Liver (tissue), 9 donors: ENCODE measurements around the gene SERPINH1. TPM values are rescaled to one million over a fixed set of nuclear protein-coding genes. Genes with fewer than 3 reads are reported as not detected.

Source experiments
- DNase-seq: peaks from one replicate; pipeline ENCODE4 v3.0.0-alpha.2; 2017; ENCODE audit warnings: low spot score
- H3K27ac ChIP-seq, 2 donors: one replicate each; pipeline ENCODE4 v1.7.0; 2013; ENCODE audit warnings: inconsistent platforms in 2 of 2, low read length in 2 of 2, control low read depth in 1 of 2, low read depth in 1 of 2, mild to moderate bottlenecking in 1 of 2
- H3K27me3 ChIP-seq, 4 donors: one replicate each; pipeline versions ENCODE4 v1.6.1 to v1.7.0; 2013; ENCODE audit warnings: low read length in 3 of 4, inconsistent platforms in 1 of 4, mild to moderate bottlenecking in 1 of 4, moderate library complexity in 1 of 4; ENCODE audit not compliant: control insufficient read depth in 4 of 4, insufficient read depth in 4 of 4
- H3K36me3 ChIP-seq, 4 donors: one replicate each; pipeline versions ENCODE4 v1.6.1 to v1.7.0; 2013; ENCODE audit warnings: low read length in 3 of 4, mild to moderate bottlenecking in 3 of 4, low read depth in 1 of 4, moderate library complexity in 1 of 4; ENCODE audit not compliant: control insufficient read depth in 4 of 4, insufficient read depth in 3 of 4
- H3K4me1 ChIP-seq, 4 donors: one replicate each; pipeline versions ENCODE4 v1.6.1 to v1.7.0; 2013; ENCODE audit warnings: low read length in 3 of 4, mild to moderate bottlenecking in 3 of 4, moderate library complexity in 1 of 4; ENCODE audit not compliant: control insufficient read depth in 4 of 4, insufficient read depth in 4 of 4
- H3K4me3 ChIP-seq, 3 donors: one replicate each; pipeline versions ENCODE4 v1.6.1 to v1.7.0; 2013; ENCODE audit warnings: low read length in 3 of 3, control low read depth in 1 of 3, low read depth in 1 of 3, mild to moderate bottlenecking in 1 of 3
- H3K9ac ChIP-seq, 2 donors: one replicate each; pipeline ENCODE4 v1.7.0; 2013; ENCODE audit warnings: low read length in 2 of 2, mild to moderate bottlenecking in 2 of 2, moderate library complexity in 2 of 2, control low read depth in 1 of 2, low read depth in 1 of 2
- H3K9me3 ChIP-seq, 4 donors: one replicate each; pipeline versions ENCODE4 v1.6.1 to v1.7.0; 2013; ENCODE audit warnings: low read length in 3 of 4; ENCODE audit not compliant: control insufficient read depth in 4 of 4
- FOXA1 ChIP-seq: IDR thresholded peaks from 2 replicates; pipeline ENCODE4 v1.6.1; 2016; ENCODE audit warnings: antibody characterized with exemption
- HNF4A ChIP-seq, 2 donors: conservative IDR thresholded peaks; 2 replicates each; pipeline ENCODE4 v1.6.1; 2016; ENCODE audit warnings: antibody characterized with exemption in 2 of 2, mild to moderate bottlenecking in 2 of 2
- HNF4G ChIP-seq: IDR thresholded peaks from 2 replicates; pipeline ENCODE4 v1.6.1; 2016; ENCODE audit warnings: antibody characterized with exemption
- JUND ChIP-seq, 2 donors: IDR thresholded peaks; 2 replicates each; pipeline ENCODE4 v1.6.1; 2016; ENCODE audit warnings: antibody characterized with exemption in 2 of 2
- RAD21 ChIP-seq, 2 donors: IDR thresholded peaks; 2 replicates each; pipeline ENCODE4 v1.6.1; 2016; ENCODE audit warnings: antibody characterized with exemption in 2 of 2, mild to moderate bottlenecking in 2 of 2
- RXRA ChIP-seq, 2 donors: IDR thresholded peaks; 2 replicates each; pipeline ENCODE4 v1.6.1; 2017 to 2018; ENCODE audit warnings: antibody characterized with exemption in 2 of 2, mild to moderate bottlenecking in 1 of 2
- SP1 ChIP-seq: IDR thresholded peaks from 2 replicates; pipeline ENCODE4 v1.6.1; 2018; ENCODE audit warnings: antibody characterized with exemption, mild to moderate bottlenecking
- YY1 ChIP-seq: IDR thresholded peaks from 2 replicates; pipeline ENCODE4 v1.6.1; 2016; ENCODE audit warnings: antibody characterized with exemption, mild to moderate bottlenecking
- ZBTB33 ChIP-seq: IDR thresholded peaks from 2 replicates; pipeline ENCODE4 v1.6.1; 2016; ENCODE audit warnings: antibody characterized with exemption
- WGBS: extraction: QIAGEN DNeasy Blood & Tissue Kit; methylation state at CpG from one replicate; pipeline ENCODE4 v1.1.7; 2013; 5-methylcytosine and 5-hydroxymethylcytosine counted together
- polyA plus RNA-seq, 2 donors: library from polyadenylated mRNA; stranded (reverse) in 1 of 2; unstranded in 1 of 2; fragments of 200-250 nt in 1 of 2; fragments of >200 nt in 1 of 2; fragmentation: Nextera tagmentation in 1 of 2; extraction: Ambion mirVana in 1 of 2; gene quantifications; one replicate each; pipeline versions ENCODE4 v1.2.1 to v1.2.3, GENCODE V29; 2013 to 2015
- total RNA-seq, 2 donors: library from RNA; depleted of rRNA; stranded (reverse); fragments of >200 nt; gene quantifications; one replicate each; pipeline ENCODE4 v1.2.3, GENCODE V29; 2014
- TF ChIP-seq, protein P1 (sequence below): IDR thresholded peaks from 2 replicates; pipeline ENCODE4 v1.6.1; 2016; ENCODE audit warnings: antibody characterized with exemption
- TF ChIP-seq, protein P2 (sequence below): IDR thresholded peaks from 2 replicates; pipeline ENCODE4 v1.6.1; 2016; ENCODE audit warnings: antibody characterized with exemption
- TF ChIP-seq, protein P3 (sequence below): fragments of 150-350 bp; IDR thresholded peaks from 2 replicates; pipeline ENCODE4 v1.5.1; 2017; ENCODE audit warnings: improper control_type of control experiment, low read depth, low read length; ENCODE audit not compliant: missing input control
- TF ChIP-seq, protein P4 (sequence below): IDR thresholded peaks from 2 replicates; pipeline ENCODE4 v1.6.1; 2016; ENCODE audit warnings: antibody characterized with exemption, mild to moderate bottlenecking
- donor health status: healthy.
- donor health status: healthy.
- donor health status: healthy.
- donor health status: healthy.
- donor health status: healthy.

Gene SERPINH1
- total and polyA plus RNA-seq, 4 donors, result 5.0 to 118 (median 68.7) TPM

- Histone ChIP-seq H3K4me3 (no peak overlapping the region), H3K27ac (no peak overlapping the region), H3K27me3 (no peaks in the 10 kb centered on the region), H3K9ac (no peak overlapping the region), H3K4me1 (peaks cover 0 to 7% (median 3%) of the 10 kb centered on the region in 4 donors), H3K36me3 (no peaks in the 10 kb centered on the region), H3K9me3 (no peaks in the 10 kb centered on the region)
- WGBS, result 20% methylated on average over 1 of the region's 1 CpG
- DNase-seq, result no peak
- TF ChIP-seq ZBTB33 (no peak), HNF4A (conservative IDR thresholded peaks at IDR 0.05) (no peak), YY1 (no peak), SP1 (no peak), HNF4G (no peak), JUND (IDR thresholded peaks at IDR 0.05) (no peak)
- TF ChIP-seq, protein P1, sequence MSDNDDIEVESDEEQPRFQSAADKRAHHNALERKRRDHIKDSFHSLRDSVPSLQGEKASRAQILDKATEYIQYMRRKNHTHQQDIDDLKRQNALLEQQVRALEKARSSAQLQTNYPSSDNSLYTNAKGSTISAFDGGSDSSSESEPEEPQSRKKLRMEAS, result no peak
- TF ChIP-seq, protein P2, sequence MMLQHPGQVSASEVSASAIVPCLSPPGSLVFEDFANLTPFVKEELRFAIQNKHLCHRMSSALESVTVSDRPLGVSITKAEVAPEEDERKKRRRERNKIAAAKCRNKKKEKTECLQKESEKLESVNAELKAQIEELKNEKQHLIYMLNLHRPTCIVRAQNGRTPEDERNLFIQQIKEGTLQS, result no peak
Measured at GRCh38 chr11:75578977-75579376, 16.9 kb downstream of the SERPINH1 start.

GRCh38 chr11:75579841-75580240 lies 17.8 kb downstream of the SERPINH1 start:
- Histone ChIP-seq H3K4me1 (peaks cover 0 to 7% (median 3%) of the 10 kb centered on the region in 4 donors), H3K36me3 (no peaks in the 10 kb centered on the region), H3K9me3 (no peaks in the 10 kb centered on the region), H3K27me3 (no peaks in the 10 kb centered on the region), H3K27ac (no peak overlapping the region), H3K9ac (no peak overlapping the region), H3K4me3 (no peak overlapping the region)
- TF ChIP-seq, protein P3, sequence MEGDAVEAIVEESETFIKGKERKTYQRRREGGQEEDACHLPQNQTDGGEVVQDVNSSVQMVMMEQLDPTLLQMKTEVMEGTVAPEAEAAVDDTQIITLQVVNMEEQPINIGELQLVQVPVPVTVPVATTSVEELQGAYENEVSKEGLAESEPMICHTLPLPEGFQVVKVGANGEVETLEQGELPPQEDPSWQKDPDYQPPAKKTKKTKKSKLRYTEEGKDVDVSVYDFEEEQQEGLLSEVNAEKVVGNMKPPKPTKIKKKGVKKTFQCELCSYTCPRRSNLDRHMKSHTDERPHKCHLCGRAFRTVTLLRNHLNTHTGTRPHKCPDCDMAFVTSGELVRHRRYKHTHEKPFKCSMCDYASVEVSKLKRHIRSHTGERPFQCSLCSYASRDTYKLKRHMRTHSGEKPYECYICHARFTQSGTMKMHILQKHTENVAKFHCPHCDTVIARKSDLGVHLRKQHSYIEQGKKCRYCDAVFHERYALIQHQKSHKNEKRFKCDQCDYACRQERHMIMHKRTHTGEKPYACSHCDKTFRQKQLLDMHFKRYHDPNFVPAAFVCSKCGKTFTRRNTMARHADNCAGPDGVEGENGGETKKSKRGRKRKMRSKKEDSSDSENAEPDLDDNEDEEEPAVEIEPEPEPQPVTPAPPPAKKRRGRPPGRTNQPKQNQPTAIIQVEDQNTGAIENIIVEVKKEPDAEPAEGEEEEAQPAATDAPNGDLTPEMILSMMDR, result no peak
- TF ChIP-seq RXRA (IDR thresholded peaks at IDR 0.05) (no peak), RAD21 (IDR thresholded peaks at IDR 0.05) (no peak), FOXA1 (no peak), YY1 (no peak), HNF4G (no peak)
- TF ChIP-seq, protein P4, sequence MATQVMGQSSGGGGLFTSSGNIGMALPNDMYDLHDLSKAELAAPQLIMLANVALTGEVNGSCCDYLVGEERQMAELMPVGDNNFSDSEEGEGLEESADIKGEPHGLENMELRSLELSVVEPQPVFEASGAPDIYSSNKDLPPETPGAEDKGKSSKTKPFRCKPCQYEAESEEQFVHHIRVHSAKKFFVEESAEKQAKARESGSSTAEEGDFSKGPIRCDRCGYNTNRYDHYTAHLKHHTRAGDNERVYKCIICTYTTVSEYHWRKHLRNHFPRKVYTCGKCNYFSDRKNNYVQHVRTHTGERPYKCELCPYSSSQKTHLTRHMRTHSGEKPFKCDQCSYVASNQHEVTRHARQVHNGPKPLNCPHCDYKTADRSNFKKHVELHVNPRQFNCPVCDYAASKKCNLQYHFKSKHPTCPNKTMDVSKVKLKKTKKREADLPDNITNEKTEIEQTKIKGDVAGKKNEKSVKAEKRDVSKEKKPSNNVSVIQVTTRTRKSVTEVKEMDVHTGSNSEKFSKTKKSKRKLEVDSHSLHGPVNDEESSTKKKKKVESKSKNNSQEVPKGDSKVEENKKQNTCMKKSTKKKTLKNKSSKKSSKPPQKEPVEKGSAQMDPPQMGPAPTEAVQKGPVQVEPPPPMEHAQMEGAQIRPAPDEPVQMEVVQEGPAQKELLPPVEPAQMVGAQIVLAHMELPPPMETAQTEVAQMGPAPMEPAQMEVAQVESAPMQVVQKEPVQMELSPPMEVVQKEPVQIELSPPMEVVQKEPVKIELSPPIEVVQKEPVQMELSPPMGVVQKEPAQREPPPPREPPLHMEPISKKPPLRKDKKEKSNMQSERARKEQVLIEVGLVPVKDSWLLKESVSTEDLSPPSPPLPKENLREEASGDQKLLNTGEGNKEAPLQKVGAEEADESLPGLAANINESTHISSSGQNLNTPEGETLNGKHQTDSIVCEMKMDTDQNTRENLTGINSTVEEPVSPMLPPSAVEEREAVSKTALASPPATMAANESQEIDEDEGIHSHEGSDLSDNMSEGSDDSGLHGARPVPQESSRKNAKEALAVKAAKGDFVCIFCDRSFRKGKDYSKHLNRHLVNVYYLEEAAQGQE, result no peak
- WGBS, result 85% methylated on average over 1 of the region's 1 CpG
- DNase-seq, result no peak
